Superior temporal gyrus (tissue), 1 donor: Measurements from ENCODE around the gene TNFAIP2.
"Not testable (repeated sequence)": the region's sequence is repeated elsewhere in the genome, so short reads cannot be mapped to it uniquely, and the experiment has no call there.

Experiments
- DNase-seq: peaks from one replicate; pipeline ENCODE4 v3.0.0-alpha.2; 2016; ENCODE audit errors: extremely low spot score

Gene TNFAIP2

GRCh38 chr14:103155416-103155815 lies 32.2 kb downstream of the TNFAIP2 start:
- not testable (repeated sequence) for DNase-seq

- DNase-seq, result no peak
These were observed 32.6 kb downstream of the TNFAIP2 start for GRCh38 chr14:103155826-103156394.

- DNase-seq, result no peak
These were observed 33.6 kb downstream of the TNFAIP2 start for GRCh38 chr14:103156651-103157378.

GRCh38 chr14:103157969-103158368 lies 34.7 kb downstream of the TNFAIP2 start:
- no peak for DNase-seq

GRCh38 chr14:103158688-103159087 lies 35.4 kb downstream of the TNFAIP2 start:
- DNase-seq, result no peak

- no peak for DNase-seq
These were observed 37.2 kb downstream of the TNFAIP2 start for GRCh38 chr14:103160321-103161053.

GRCh38 chr14:103161054-103161397 lies 37.8 kb downstream of the TNFAIP2 start:
- no peak for DNase-seq

GRCh38 chr14:103163199-103163598 lies 39.9 kb downstream of the TNFAIP2 start:
- DNase-seq, result no peak

GRCh38 chr14:103164006-103164405 lies 40.7 kb downstream of the TNFAIP2 start:
- no peak for DNase-seq

- DNase-seq, result no peak
These were observed 41.5 kb downstream of the TNFAIP2 start for GRCh38 chr14:103164779-103165178.

GRCh38 chr14:103165323-103165722 lies 42.1 kb downstream of the TNFAIP2 start:
- no peak for DNase-seq

- DNase-seq, result no peak
These were observed 46.7 kb downstream of the TNFAIP2 start for GRCh38 chr14:103169954-103170353.

GRCh38 chr14:103171206-103171605 lies 47.9 kb downstream of the TNFAIP2 start:
- DNase-seq, result not testable (repeated sequence)

GRCh38 chr14:103172921-103173320 lies 49.7 kb downstream of the TNFAIP2 start:
- no peak for DNase-seq

GRCh38 chr14:103173887-103174286 lies 50.6 kb downstream of the TNFAIP2 start:
- not testable (repeated sequence) for DNase-seq

GRCh38 chr14:103176176-103176575 lies 52.9 kb downstream of the TNFAIP2 start:
- DNase-seq, result not testable (repeated sequence)

- no peak for DNase-seq
These were observed 54.1 kb downstream of the TNFAIP2 start for GRCh38 chr14:103177376-103177775.

GRCh38 chr14:103178521-103178920 lies 55.3 kb downstream of the TNFAIP2 start:
- DNase-seq, result no peak

GRCh38 chr14:103179094-103179493 lies 55.8 kb downstream of the TNFAIP2 start:
- DNase-seq, result no peak

- no peak for DNase-seq
These were observed 57.1 kb downstream of the TNFAIP2 start for GRCh38 chr14:103180331-103180730.

- DNase-seq, result no peak
These were observed 60.8 kb downstream of the TNFAIP2 start for GRCh38 chr14:103184046-103184445.

- peak; percentile 71 for DNase-seq
These were observed 62.1 kb downstream of the TNFAIP2 start for GRCh38 chr14:103185051-103186029.
